GM12872 (cell line): ENCODE data around the gene EXOSC10.

Source experiments
- TF ChIP-seq, protein P1 (sequence below): IDR thresholded peaks from 3 replicates; pipeline ENCODE4 v1.5.1; 2011; ENCODE audit warnings: low read depth, mild to moderate bottlenecking, low read length, moderate library complexity; ENCODE audit not compliant: insufficient read depth

Gene EXOSC10

GRCh38 chr1:11064942-11065341 is 34.7 kb downstream of the EXOSC10 start:
- TF ChIP-seq, protein P1, sequence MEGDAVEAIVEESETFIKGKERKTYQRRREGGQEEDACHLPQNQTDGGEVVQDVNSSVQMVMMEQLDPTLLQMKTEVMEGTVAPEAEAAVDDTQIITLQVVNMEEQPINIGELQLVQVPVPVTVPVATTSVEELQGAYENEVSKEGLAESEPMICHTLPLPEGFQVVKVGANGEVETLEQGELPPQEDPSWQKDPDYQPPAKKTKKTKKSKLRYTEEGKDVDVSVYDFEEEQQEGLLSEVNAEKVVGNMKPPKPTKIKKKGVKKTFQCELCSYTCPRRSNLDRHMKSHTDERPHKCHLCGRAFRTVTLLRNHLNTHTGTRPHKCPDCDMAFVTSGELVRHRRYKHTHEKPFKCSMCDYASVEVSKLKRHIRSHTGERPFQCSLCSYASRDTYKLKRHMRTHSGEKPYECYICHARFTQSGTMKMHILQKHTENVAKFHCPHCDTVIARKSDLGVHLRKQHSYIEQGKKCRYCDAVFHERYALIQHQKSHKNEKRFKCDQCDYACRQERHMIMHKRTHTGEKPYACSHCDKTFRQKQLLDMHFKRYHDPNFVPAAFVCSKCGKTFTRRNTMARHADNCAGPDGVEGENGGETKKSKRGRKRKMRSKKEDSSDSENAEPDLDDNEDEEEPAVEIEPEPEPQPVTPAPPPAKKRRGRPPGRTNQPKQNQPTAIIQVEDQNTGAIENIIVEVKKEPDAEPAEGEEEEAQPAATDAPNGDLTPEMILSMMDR: no peak

DNA sequence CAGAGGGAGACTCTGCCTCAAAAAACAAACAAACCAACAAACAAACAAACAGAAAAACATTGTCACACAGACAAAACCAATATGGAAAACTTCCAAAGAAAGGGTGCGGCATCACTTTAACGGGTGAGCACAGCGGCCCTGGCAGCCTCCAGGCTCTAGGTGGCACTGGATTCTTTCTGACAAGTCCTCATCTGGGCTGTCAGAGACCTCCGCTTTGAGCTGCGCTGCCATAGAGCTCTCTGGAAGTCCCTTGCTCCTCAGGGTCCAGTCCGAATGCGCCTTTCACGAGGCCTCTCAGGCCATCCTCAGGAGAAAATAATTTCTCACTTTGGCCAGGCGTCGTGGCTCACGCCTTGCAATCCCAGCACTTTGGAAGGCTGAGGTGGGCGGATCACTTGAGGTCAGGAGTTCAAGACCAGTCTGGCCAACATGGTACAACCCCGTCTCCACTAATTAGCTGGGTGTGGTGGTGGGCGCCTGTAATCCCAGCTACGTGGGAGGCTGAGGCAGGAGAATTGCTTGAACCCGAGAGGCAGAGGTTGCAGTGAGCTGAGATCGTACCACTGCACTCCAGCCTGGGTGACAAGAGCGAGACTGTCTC is 35.6 kb downstream of the EXOSC10 start:
- TF ChIP-seq, protein P1: 0 out of 3 replicates have a peak, but pooled peaks have one; percentile 18

GRCh38 chr1:11062965-11063401 is 36.7 kb downstream of the EXOSC10 start:
- TF ChIP-seq, protein P1: no peak

DNA sequence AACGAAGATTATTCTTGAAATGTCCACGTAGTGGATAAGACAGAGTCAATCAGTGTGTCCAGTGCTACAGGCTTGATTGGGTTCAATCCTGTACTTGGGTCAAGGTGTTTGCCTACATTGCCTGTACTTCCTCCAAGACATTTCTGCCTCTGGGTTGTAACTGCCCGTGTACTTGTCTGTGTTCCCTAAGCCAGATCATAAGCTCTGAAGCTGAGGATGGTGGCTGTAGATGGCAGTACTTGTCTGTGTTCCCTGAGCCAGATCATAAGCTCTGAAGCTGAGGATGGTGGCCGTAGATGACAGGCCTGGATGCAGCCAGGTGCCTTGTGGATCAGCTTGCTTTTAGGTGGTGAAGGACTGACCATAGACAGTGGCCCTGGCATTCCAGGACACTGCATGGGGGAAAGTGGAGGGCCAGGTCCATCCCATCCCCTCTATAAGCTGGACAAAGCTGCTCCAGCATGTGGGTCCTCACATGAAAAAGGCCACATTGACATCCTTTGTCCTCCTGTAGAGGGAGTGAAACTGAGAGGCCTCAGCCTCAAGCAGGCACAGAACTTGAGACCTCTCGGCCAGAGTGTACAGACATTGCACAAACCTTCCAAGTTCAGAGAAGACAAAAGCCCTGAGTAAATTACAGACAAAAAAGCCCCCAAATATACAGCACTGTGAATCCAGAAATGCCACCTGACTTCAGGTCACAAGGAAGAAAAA is 37.9 kb downstream of the EXOSC10 start:
- TF ChIP-seq, protein P1: no peak

DNA sequence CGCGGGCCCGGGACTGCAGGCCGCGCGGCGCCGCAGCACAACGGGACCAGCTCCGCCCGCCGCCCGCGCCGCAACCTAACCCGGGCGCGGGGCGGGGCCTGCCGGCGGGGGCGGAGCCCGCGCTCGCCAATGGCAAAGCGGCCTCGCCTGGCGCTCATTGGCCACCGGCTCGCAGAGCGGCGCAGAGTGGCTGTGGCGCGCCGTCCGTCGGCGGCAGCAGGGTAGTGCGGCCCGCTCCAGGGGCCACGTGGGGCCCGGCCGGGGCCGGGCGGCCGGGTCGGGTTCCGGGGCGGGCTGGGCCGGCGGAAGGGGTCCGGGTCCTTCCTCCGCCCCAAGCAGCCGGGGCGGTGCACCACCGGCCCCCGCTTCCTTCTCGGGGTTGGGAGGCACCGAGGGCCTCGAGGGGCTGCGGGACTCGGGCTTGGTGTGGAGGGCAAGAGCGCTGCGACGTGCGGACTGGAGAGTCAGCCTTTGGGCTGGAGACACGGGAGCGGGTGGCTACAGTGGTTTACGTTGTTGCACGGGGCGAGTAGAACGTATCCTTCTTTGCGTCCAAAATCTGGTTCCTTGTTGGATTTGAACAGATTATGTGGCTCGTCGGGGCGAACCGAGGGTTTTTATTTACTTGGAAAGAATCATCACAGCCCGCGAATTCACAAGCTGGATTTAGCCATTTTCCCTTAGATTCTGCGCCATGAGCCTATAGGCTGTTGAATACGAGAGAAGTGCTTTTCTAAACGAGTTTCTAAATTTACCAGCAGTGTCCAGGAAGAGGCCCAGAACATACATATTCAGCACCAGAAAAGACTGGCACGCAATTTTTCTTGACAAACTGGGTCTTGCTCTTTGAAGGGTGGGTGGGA is 39.5 kb downstream of the EXOSC10 start, which contains the start of gene SRM:
TSS of gene SRM (minus strand) at position 51 of the 863 bp plus-strand sequence. CDS start 75 bp downstream, outside the sequence.
- TF ChIP-seq, protein P1: peak; percentile 36; the same call in 1 of the 3 replicates

DNA sequence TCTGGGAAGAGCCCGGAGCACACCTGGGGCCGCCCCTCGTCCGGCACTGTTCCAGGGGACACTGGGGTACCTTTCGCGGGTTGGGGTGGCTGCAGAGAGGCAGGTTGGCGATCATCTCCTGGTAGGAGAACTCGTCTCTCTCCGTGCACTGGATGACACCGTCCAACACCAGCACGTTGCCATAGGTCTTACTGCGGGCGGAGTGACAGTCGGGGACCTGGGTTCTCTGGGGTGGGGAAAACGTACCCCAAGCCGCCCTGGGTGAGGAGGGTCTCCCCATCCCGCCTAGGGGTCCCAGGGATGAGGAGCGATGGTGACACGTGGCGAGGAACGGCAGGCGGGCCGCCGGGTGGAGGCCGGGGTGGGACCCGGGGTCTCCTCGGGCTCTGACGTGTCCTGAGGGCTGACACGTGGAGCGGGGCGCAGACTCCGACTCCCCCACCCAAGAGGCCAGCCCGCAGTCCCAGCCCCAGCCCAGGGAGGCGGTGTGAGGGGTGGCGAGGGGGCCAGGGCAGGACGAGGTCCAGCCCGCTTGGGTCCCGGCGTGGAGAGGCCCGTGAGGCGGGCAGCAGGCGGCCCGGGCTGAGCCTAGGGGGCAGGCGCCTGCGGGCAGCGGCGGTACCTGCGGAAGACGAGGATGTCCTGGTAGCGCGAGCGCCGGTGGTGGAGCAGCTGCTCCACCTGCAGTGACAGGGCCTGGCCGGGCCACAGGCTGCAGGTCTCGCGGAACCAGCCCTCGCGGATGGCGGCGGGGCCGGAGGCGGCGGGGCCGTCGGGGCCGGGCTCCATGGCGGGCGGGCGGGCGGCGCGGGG is 40.3 kb downstream of the EXOSC10 start:
- TF ChIP-seq, protein P1: no peak
